Activated CD4-positive, alpha-beta T cell treated with anti-CD3 and anti-CD28 coated beads, Interleukin-2, amount 10 ng/mL, durations not matched to agents 24 days and 14 days (primary cell): ENCODE results near the gene MIA2. TPM values are rescaled to one million over a fixed set of nuclear protein-coding genes. Genes with fewer than 3 reads are reported as not detected.
"Not testable (repeated sequence)": the region's sequence is repeated elsewhere in the genome, so short reads cannot be mapped to it uniquely, and the experiment has no call there.

Source experiments
- DNase-seq: peaks from one replicate; pipeline ENCODE4 v3.0.0; 2022
- H3K27ac Mint-ChIP-seq: one replicate; pipeline ENCODE4 v1.8.0; 2022; ENCODE audit warnings: mild to moderate bottlenecking, mixed read lengths
- H3K27me3 Mint-ChIP-seq: one replicate; pipeline ENCODE4 v1.8.0; 2022; ENCODE audit warnings: mixed read lengths
- H3K36me3 Mint-ChIP-seq: one replicate; pipeline ENCODE4 v1.8.0; 2022; ENCODE audit warnings: low read depth, mild to moderate bottlenecking, mixed read lengths
- H3K4me1 Mint-ChIP-seq: one replicate; pipeline ENCODE4 v1.8.0; 2021; ENCODE audit warnings: mixed read lengths
- H3K4me3 Mint-ChIP-seq: one replicate; pipeline ENCODE4 v1.8.0; 2022; ENCODE audit warnings: mild to moderate bottlenecking, moderate library complexity, mixed read lengths
- H3K9me3 Mint-ChIP-seq: one replicate; pipeline ENCODE4 v1.8.0; 2021; ENCODE audit warnings: mixed read lengths
- intact Hi-C: fragments of 100-400 bp; cut with micrococcal nuclease; formaldehyde crosslinking; loops from one replicate; pipeline ENCODE4 v1.15.1; 2023
- total RNA-seq: library from RNA; stranded (reverse); gene quantifications from 2 replicates; pipeline ENCODE4 v1.2.3, GENCODE V29; 2022

The MIA2 gene
- total RNA-seq, 1 donor from 2014 or later, result 21.8 TPM

- Mint-ChIP-seq H3K27me3 (no peaks in the 10 kb centered on the region), H3K4me3 (no peak overlapping the region), H3K36me3 (peaks cover 41% of the 10 kb centered on the region), H3K4me1 (no peaks in the 10 kb centered on the region), H3K27ac (no peak overlapping the region), H3K9me3 (no peaks in the 10 kb centered on the region)
- intact Hi-C loops, result no loop called here
- no peak for DNase-seq
These were observed 74.1 kb downstream of the MIA2 start for GRCh38 chr14:39307815-39308214.

- no peak overlapping the region for H3K4me3 Mint-ChIP-seq
- no peak for DNase-seq
These were observed 76.3 kb downstream of the MIA2 start for GRCh38 chr14:39310051-39310450.

GRCh38 chr14:39315859-39316444 is 82.2 kb downstream of the MIA2 start:
- no peak for DNase-seq
- Mint-ChIP-seq H3K27me3 (no peaks in the 10 kb centered on the region), H3K36me3 (peaks cover 27% of the 10 kb centered on the region), H3K4me3 (no peak overlapping the region), H3K4me1 (no peaks in the 10 kb centered on the region), H3K27ac (no peak overlapping the region), H3K9me3 (no peaks in the 10 kb centered on the region)
- intact Hi-C loops, result no loop called here

More at GRCh38 chr14:39310051-39310450, 76.3 kb downstream of the MIA2 start:
- Mint-ChIP-seq H3K27me3 (no peaks in the 10 kb centered on the region), H3K27ac (no peak overlapping the region), H3K9me3 (no peaks in the 10 kb centered on the region), H3K36me3 (peaks cover 31% of the 10 kb centered on the region), H3K4me1 (no peaks in the 10 kb centered on the region)
- intact Hi-C loops, result no loop called here

GRCh38 chr14:39316830-39317553 is 83.3 kb downstream of the MIA2 start:
- intact Hi-C loops, result no loop called here
- Mint-ChIP-seq H3K4me3 (no peak overlapping the region), H3K9me3 (no peaks in the 10 kb centered on the region), H3K4me1 (no peaks in the 10 kb centered on the region), H3K27ac (no peak overlapping the region), H3K36me3 (peaks cover 26% of the 10 kb centered on the region), H3K27me3 (no peaks in the 10 kb centered on the region)
- DNase-seq, result no peak

GRCh38 chr14:39318574-39318973 is 84.9 kb downstream of the MIA2 start:
- H3K4me3 Mint-ChIP-seq, result no peak overlapping the region
- H3K36me3 Mint-ChIP-seq, result peaks cover 29% of the 10 kb centered on the region
- intact Hi-C loops, result no loop called here
- H3K4me1 Mint-ChIP-seq, result no peaks in the 10 kb centered on the region
- H3K27ac Mint-ChIP-seq, result no peak overlapping the region
- no peaks in the 10 kb centered on the region for H3K27me3 Mint-ChIP-seq
- H3K9me3 Mint-ChIP-seq, result no peaks in the 10 kb centered on the region
- no peak for DNase-seq

GRCh38 chr14:39319381-39319780 is 85.7 kb downstream of the MIA2 start:
- intact Hi-C loops, result no loop called here
- H3K9me3 Mint-ChIP-seq, result no peaks in the 10 kb centered on the region
- peaks cover 30% of the 10 kb centered on the region for H3K36me3 Mint-ChIP-seq
- H3K27ac Mint-ChIP-seq, result no peak overlapping the region
- no peak for DNase-seq
- H3K27me3 Mint-ChIP-seq, result no peaks in the 10 kb centered on the region
- H3K4me1 Mint-ChIP-seq, result no peaks in the 10 kb centered on the region
- H3K4me3 Mint-ChIP-seq, result no peak overlapping the region

GRCh38 chr14:39320318-39320717 is 86.6 kb downstream of the MIA2 start:
- peaks cover 30% of the 10 kb centered on the region for H3K36me3 Mint-ChIP-seq
- no peak overlapping the region for H3K4me3 Mint-ChIP-seq
- intact Hi-C loops, result no loop called here
- H3K27me3 Mint-ChIP-seq, result no peaks in the 10 kb centered on the region
- H3K27ac Mint-ChIP-seq, result no peak overlapping the region
- no peaks in the 10 kb centered on the region for H3K4me1 Mint-ChIP-seq
- H3K9me3 Mint-ChIP-seq, result no peaks in the 10 kb centered on the region
- DNase-seq, result no peak

GRCh38 chr14:39322807-39323206 is 89.1 kb downstream of the MIA2 start:
- H3K36me3 Mint-ChIP-seq, result peaks cover 37% of the 10 kb centered on the region
- no peak overlapping the region for H3K27ac Mint-ChIP-seq
- H3K9me3 Mint-ChIP-seq, result no peaks in the 10 kb centered on the region
- no peak overlapping the region for H3K4me3 Mint-ChIP-seq
- DNase-seq, result no peak
- intact Hi-C loops, result no loop called here
- no peaks in the 10 kb centered on the region for H3K4me1 Mint-ChIP-seq
- no peaks in the 10 kb centered on the region for H3K27me3 Mint-ChIP-seq

- no peak overlapping the region for H3K27ac Mint-ChIP-seq
- no peak overlapping the region for H3K4me3 Mint-ChIP-seq
- no peak for DNase-seq
- H3K4me1 Mint-ChIP-seq, result peaks cover under 1% of the 10 kb centered on the region
- peaks cover 44% of the 10 kb centered on the region for H3K36me3 Mint-ChIP-seq
- intact Hi-C loops, result no loop called here
- H3K27me3 Mint-ChIP-seq, result no peaks in the 10 kb centered on the region
- peaks cover under 1% of the 10 kb centered on the region for H3K9me3 Mint-ChIP-seq
These were observed 90.4 kb downstream of the MIA2 start for GRCh38 chr14:39324097-39324496.

GRCh38 chr14:39339003-39339402 is 105.3 kb downstream of the MIA2 start:
- peaks cover 14% of the 10 kb centered on the region for H3K4me1 Mint-ChIP-seq
- intact Hi-C loops, result no loop called here
- no peak for DNase-seq
- H3K9me3 Mint-ChIP-seq, result no peaks in the 10 kb centered on the region
- no peak overlapping the region for H3K27ac Mint-ChIP-seq
- no peak overlapping the region for H3K4me3 Mint-ChIP-seq
- H3K27me3 Mint-ChIP-seq, result no peaks in the 10 kb centered on the region
- H3K36me3 Mint-ChIP-seq, result peaks cover 36% of the 10 kb centered on the region

GRCh38 chr14:39341126-39341525 is 107.4 kb downstream of the MIA2 start:
- DNase-seq, intact Hi-C loops, H3K27me3 Mint-ChIP-seq, H3K27ac Mint-ChIP-seq, H3K4me3 Mint-ChIP-seq, H3K9me3 Mint-ChIP-seq: not testable (repeated sequence)
- peaks cover 35% of the 10 kb centered on the region for H3K36me3 Mint-ChIP-seq
- H3K4me1 Mint-ChIP-seq, result peaks cover 14% of the 10 kb centered on the region

- H3K4me1 Mint-ChIP-seq, result peaks cover 14% of the 10 kb centered on the region
- DNase-seq, result no peak
- no peaks in the 10 kb centered on the region for H3K27me3 Mint-ChIP-seq
- no peaks in the 10 kb centered on the region for H3K9me3 Mint-ChIP-seq
- H3K36me3 Mint-ChIP-seq, result peaks cover 36% of the 10 kb centered on the region
- no peak overlapping the region for H3K27ac Mint-ChIP-seq
- intact Hi-C loops, result no loop called here
- no peak overlapping the region for H3K4me3 Mint-ChIP-seq
These were observed 109.1 kb downstream of the MIA2 start for GRCh38 chr14:39342768-39343167.

- no peaks in the 10 kb centered on the region for H3K9me3 Mint-ChIP-seq
- H3K27me3 Mint-ChIP-seq, result no peaks in the 10 kb centered on the region
- intact Hi-C loops, result no loop called here
- H3K36me3 Mint-ChIP-seq, result peaks cover 33% of the 10 kb centered on the region
- H3K4me3 Mint-ChIP-seq, result no peak overlapping the region
- peak overlapping the region; percentile 4 for H3K27ac Mint-ChIP-seq
- no peak for DNase-seq
- peaks cover 15% of the 10 kb centered on the region for H3K4me1 Mint-ChIP-seq
These were observed 109.9 kb downstream of the MIA2 start for GRCh38 chr14:39343614-39344013.

GRCh38 chr14:39350866-39351265 is 117.2 kb downstream of the MIA2 start:
- Mint-ChIP-seq H3K27me3 (no peaks in the 10 kb centered on the region), H3K4me1 (peaks cover 6% of the 10 kb centered on the region), H3K36me3 (peaks cover 43% of the 10 kb centered on the region), H3K4me3 (no peak overlapping the region), H3K27ac (no peak overlapping the region), H3K9me3 (peaks cover 9% of the 10 kb centered on the region)
- intact Hi-C loops, result no loop called here
- no peak for DNase-seq

GRCh38 chr14:39351708-39352107 is 118.0 kb downstream of the MIA2 start:
- intact Hi-C loops, result no loop called here

More at GRCh38 chr14:39351708-39352107, 118.0 kb downstream of the MIA2 start:
- H3K4me1 Mint-ChIP-seq, result peaks cover 6% of the 10 kb centered on the region
- H3K27me3 Mint-ChIP-seq, result no peaks in the 10 kb centered on the region
- peaks cover 15% of the 10 kb centered on the region for H3K9me3 Mint-ChIP-seq
- DNase-seq, result no peak
- H3K36me3 Mint-ChIP-seq, result peaks cover 46% of the 10 kb centered on the region
- no peak overlapping the region for H3K4me3 Mint-ChIP-seq
- no peak overlapping the region for H3K27ac Mint-ChIP-seq
